Prostate gland (tissue), 2 donors: ENCODE results near the gene DOCK3. TPM values are rescaled to one million over a fixed set of nuclear protein-coding genes. Genes with fewer than 3 reads are reported as not detected.

Experiments used
- DNase-seq: peaks from one replicate; pipeline ENCODE4 v3.0.0-alpha.2; 2019; ENCODE audit warnings: low spot score
- H3K27ac ChIP-seq, 2 donors: fragments of 200-600 bp; sonication (generic); 2 replicates each; pipeline ENCODE4 v1.5.1; 2017 to 2019
- H3K27me3 ChIP-seq: fragments of 200-600 bp; sonication (generic); replicated peaks from 2 replicates; pipeline ENCODE4 v1.5.1; 2019; ENCODE audit not compliant: insufficient read depth
- H3K36me3 ChIP-seq, 2 donors: fragments of 200-600 bp; sonication (generic); 1 replicate in 1 of 2; 2 replicates in 1 of 2; pipeline versions ENCODE4 v1.5.1 to v1.8.1; 2017 to 2019
- H3K4me1 ChIP-seq: fragments of 200-600 bp; sonication (generic); replicated peaks from 2 replicates; pipeline ENCODE4 v1.5.1; 2019
- H3K4me3 ChIP-seq, 2 donors: fragments of 200-600 bp; sonication (generic); 2 replicates each; pipeline ENCODE4 v1.5.1; 2017 to 2019
- H3K9me3 ChIP-seq: fragments of 200-600 bp; sonication (generic); 2 replicates; pipeline ENCODE4 v1.5.1; 2017
- POLR2A ChIP-seq: fragments of 450-650 bp; IDR thresholded peaks from one replicate; pipeline ENCODE4 v1.6.1; 2016; ENCODE audit warnings: antibody characterized with exemption, mild to moderate bottlenecking
- POLR2AphosphoS5 ChIP-seq: sonication (generic); formaldehyde crosslinking; IDR thresholded peaks from one replicate; pipeline ENCODE4 v1.6.1; 2017; ENCODE audit warnings: antibody characterized with exemption
- WGBS: methylation state at CpG from one replicate; pipeline ENCODE4 v1.1.5; 2018; 5-methylcytosine and 5-hydroxymethylcytosine counted together
- intact Hi-C: fragments of 100-400 bp; cut with DNase I; formaldehyde crosslinking; loops from one replicate; pipeline ENCODE4 v1.14.2; 2022
- total RNA-seq, 2 donors: library from RNA; depleted of rRNA; stranded (reverse); fragments of >200 nt; gene quantifications; one replicate each; pipeline ENCODE4 v1.1.0, GENCODE V29; 2016
- TF ChIP-seq, protein P1 (sequence below), 4 experiments: fragments of 200-600 bp in 2 of 4; fragments of 450-650 bp in 2 of 4; sonication (generic) in 2 of 4; IDR thresholded peaks; 1 replicate in 3 of 4; 2 replicates in 1 of 4; pipeline ENCODE4 v1.5.1; 2016 to 2019; ENCODE audit warnings: antibody characterized with exemption in 4 of 4, mild to moderate bottlenecking in 2 of 4, moderate library complexity in 2 of 4

DOCK3 gene
- total RNA-seq, 2 donors from 2014 or later, result 0.36 to 6.3 TPM

GRCh38 chr3:50658416-50658815 lies 16.3 kb upstream of the DOCK3 start:
- no peak for TF ChIP-seq POLR2A
- TF ChIP-seq POLR2AphosphoS5, result no peak
- TF ChIP-seq, protein P1, sequence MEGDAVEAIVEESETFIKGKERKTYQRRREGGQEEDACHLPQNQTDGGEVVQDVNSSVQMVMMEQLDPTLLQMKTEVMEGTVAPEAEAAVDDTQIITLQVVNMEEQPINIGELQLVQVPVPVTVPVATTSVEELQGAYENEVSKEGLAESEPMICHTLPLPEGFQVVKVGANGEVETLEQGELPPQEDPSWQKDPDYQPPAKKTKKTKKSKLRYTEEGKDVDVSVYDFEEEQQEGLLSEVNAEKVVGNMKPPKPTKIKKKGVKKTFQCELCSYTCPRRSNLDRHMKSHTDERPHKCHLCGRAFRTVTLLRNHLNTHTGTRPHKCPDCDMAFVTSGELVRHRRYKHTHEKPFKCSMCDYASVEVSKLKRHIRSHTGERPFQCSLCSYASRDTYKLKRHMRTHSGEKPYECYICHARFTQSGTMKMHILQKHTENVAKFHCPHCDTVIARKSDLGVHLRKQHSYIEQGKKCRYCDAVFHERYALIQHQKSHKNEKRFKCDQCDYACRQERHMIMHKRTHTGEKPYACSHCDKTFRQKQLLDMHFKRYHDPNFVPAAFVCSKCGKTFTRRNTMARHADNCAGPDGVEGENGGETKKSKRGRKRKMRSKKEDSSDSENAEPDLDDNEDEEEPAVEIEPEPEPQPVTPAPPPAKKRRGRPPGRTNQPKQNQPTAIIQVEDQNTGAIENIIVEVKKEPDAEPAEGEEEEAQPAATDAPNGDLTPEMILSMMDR (IDR thresholded peaks at IDR 0.05), result no peak
- no peak overlapping the region for H3K27ac ChIP-seq
- H3K27me3 ChIP-seq, result no peaks in the 10 kb centered on the region

GRCh38 chr3:50658831-50659230 lies 15.9 kb upstream of the DOCK3 start:
- no peak overlapping the region for H3K27ac ChIP-seq
- H3K36me3 ChIP-seq, result no peaks in the 10 kb centered on the region
- 88% methylated on average over 3 of the region's 3 CpGs for WGBS
- no peaks in the 10 kb centered on the region for H3K27me3 ChIP-seq
- no peaks in the 10 kb centered on the region for H3K4me1 ChIP-seq
- no peak for TF ChIP-seq POLR2AphosphoS5
- TF ChIP-seq, protein P1 (IDR thresholded peaks at IDR 0.05), result no peak
- H3K4me3 ChIP-seq, result no peak overlapping the region
- DNase-seq, result no peak
- H3K9me3 ChIP-seq, result no peaks in the 10 kb centered on the region
- intact Hi-C loops, result no loop called here

More at GRCh38 chr3:50658416-50658815, 16.3 kb upstream of the DOCK3 start:
- H3K4me1 ChIP-seq, result no peaks in the 10 kb centered on the region
- H3K36me3 ChIP-seq, result no peaks in the 10 kb centered on the region
- DNase-seq, result no peak
- no peaks in the 10 kb centered on the region for H3K9me3 ChIP-seq
- intact Hi-C loops, result no loop called here
- H3K4me3 ChIP-seq, result no peak overlapping the region
- over 99% methylated on average over 6 of the region's 6 CpGs for WGBS

DNA sequence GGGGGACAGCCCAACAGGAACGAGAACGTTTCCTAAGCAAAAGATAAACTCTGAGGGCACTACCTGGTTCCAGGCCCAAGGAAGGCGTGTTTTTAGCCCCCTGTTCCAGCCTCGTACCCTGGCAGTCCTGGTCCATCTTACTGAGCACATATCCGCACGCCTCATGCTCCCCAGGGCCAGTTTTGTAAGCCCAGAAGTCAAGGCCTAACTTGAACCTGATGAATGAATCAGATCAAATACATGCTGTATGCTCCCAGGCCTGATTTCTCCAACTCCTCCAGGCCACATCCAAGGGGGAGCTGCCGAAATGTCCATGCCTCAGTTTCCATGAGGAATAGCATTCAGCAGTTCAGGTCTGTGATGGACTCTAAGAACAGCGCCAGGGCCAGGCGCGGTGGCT lies 14.3 kb upstream of the DOCK3 start:
- TF ChIP-seq POLR2A, result no peak
- TF ChIP-seq, protein P1 (IDR thresholded peaks at IDR 0.05), result no peak
- TF ChIP-seq POLR2AphosphoS5, result no peak
- Histone ChIP-seq H3K9me3 (no peaks in the 10 kb centered on the region), H3K4me1 (no peaks in the 10 kb centered on the region), H3K36me3 (no peaks in the 10 kb centered on the region), H3K27me3 (no peaks in the 10 kb centered on the region), H3K4me3 (no peak overlapping the region), H3K27ac (no peak overlapping the region)
- DNase-seq, result no peak
- intact Hi-C loops, result no loop called here
- WGBS, result 89% methylated on average over 10 of the region's 10 CpGs

DNA sequence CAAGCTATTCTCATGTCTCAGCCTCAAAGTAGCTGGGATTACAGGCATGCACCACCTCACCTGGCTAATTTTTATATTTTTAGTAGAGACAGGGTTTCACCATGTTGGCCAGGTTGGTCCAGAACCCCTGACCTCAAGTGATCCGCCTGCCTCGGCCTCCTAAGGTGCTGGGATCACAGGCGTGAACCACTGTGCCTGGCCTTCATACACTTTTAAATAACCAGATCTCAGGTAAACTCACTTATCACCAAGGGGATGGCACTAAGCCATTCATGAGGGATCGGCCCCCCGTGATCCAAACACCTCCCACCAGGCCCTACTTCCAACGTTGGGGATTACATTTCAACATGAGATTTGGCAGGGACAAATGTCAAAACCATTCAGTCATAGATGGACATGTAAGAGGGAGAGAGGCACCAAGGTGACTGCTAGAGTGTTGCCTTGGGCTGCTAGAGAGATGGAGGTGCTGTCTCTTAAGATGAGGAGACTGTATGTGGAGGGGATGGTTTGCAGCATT lies 13.3 kb upstream of the DOCK3 start:
- Histone ChIP-seq H3K4me1 (no peaks in the 10 kb centered on the region), H3K36me3 (no peaks in the 10 kb centered on the region), H3K27me3 (no peaks in the 10 kb centered on the region), H3K9me3 (no peaks in the 10 kb centered on the region), H3K27ac (no peak overlapping the region), H3K4me3 (no peak overlapping the region)
- DNase-seq, result no peak
- intact Hi-C loops, result no loop called here
- no peak for TF ChIP-seq POLR2A
- TF ChIP-seq POLR2AphosphoS5, result no peak
- TF ChIP-seq, protein P1 (IDR thresholded peaks at IDR 0.05), result no peak
- 79% methylated on average over 6 of the region's 6 CpGs for WGBS

- no peaks in the 10 kb centered on the region for H3K4me1 ChIP-seq
- no peaks in the 10 kb centered on the region for H3K9me3 ChIP-seq
- 59% methylated on average over 2 of the region's 2 CpGs for WGBS
- TF ChIP-seq POLR2AphosphoS5 (no peak), POLR2A (no peak)
- TF ChIP-seq, protein P1 (IDR thresholded peaks at IDR 0.05), result no peak
- no peak for DNase-seq
- no peak overlapping the region for H3K27ac ChIP-seq
- no peaks in the 10 kb centered on the region for H3K27me3 ChIP-seq
- intact Hi-C loops, result no loop called here
- H3K4me3 ChIP-seq, result no peak overlapping the region
- H3K36me3 ChIP-seq, result no peaks in the 10 kb centered on the region
Observed at GRCh38 chr3:50662408-50662807, 12.3 kb upstream of the DOCK3 start.
